DOHH2 (cell line): Measurements from ENCODE around the gene RNF180.

Experiments
- H3F3A ChIP-seq: fragments of 200-600 bp; sonication (generic), shearing (Covaris generic); 2 replicates; pipeline ENCODE4 v1.6.0; 2016; ENCODE audit warnings: antibody characterized with exemption, mild to moderate bottlenecking; ENCODE audit not compliant: control insufficient read depth, insufficient read depth
- H3K27ac ChIP-seq: fragments of 200-600 bp; sonication (generic); 2 replicates; pipeline ENCODE4 v1.5.1; 2014; ENCODE audit warnings: low read depth, mild to moderate bottlenecking, low read length, moderate library complexity
- H3K27me3 ChIP-seq: fragments of 200-600 bp; sonication (generic); 2 replicates; pipeline ENCODE4 v1.6.1; 2014; ENCODE audit warnings: mild to moderate bottlenecking, low read length, mixed read lengths; ENCODE audit not compliant: control insufficient read depth
- H3K36me3 ChIP-seq: fragments of 200-600 bp; sonication (generic); 2 replicates; pipeline ENCODE4 v1.6.1; 2014; ENCODE audit warnings: mild to moderate bottlenecking, low read length, moderate library complexity, mixed read lengths; ENCODE audit not compliant: control insufficient read depth
- H3K4me1 ChIP-seq: fragments of 200-600 bp; sonication (generic); 2 replicates; pipeline ENCODE4 v1.6.1; 2014; ENCODE audit warnings: mild to moderate bottlenecking, low read length, mixed read lengths; ENCODE audit not compliant: control insufficient read depth
- H3K4me2 ChIP-seq: fragments of 200-600 bp; sonication (generic); 2 replicates; pipeline ENCODE4 v1.6.0; 2014; ENCODE audit warnings: mild to moderate bottlenecking, low read length, moderate library complexity
- H3K4me3 ChIP-seq: fragments of 200-600 bp; sonication (generic); 2 replicates; pipeline ENCODE4 v1.5.1; 2014; ENCODE audit warnings: mild to moderate bottlenecking, low read length, mixed read lengths
- H3K79me2 ChIP-seq: fragments of 200-600 bp; sonication (generic); 2 replicates; pipeline ENCODE4 v1.6.1; 2014; ENCODE audit warnings: mild to moderate bottlenecking, low read length, mixed read lengths; ENCODE audit not compliant: control insufficient read depth
- H3K9me2 ChIP-seq: fragments of 200-600 bp; sonication (generic); replicated peaks from 2 replicates; pipeline ENCODE4 v1.6.1; 2014; ENCODE audit warnings: mild to moderate bottlenecking, low read length, mixed read lengths; ENCODE audit not compliant: control insufficient read depth
- H3K9me3 ChIP-seq: fragments of 200-600 bp; sonication (generic); 2 replicates; pipeline ENCODE4 v1.6.1; 2014; ENCODE audit warnings: antibody characterized with exemption, low read length, mixed read lengths; ENCODE audit not compliant: control insufficient read depth, insufficient read depth
- H4K20me1 ChIP-seq: fragments of 200-600 bp; sonication (generic); 2 replicates; pipeline ENCODE4 v1.6.0; 2014; ENCODE audit warnings: low read depth, mild to moderate bottlenecking, antibody characterized with exemption, low read length, moderate library complexity; ENCODE audit not compliant: control insufficient read depth, insufficient read depth
- EZH2phosphoT487 ChIP-seq: fragments of 200-600 bp; sonication (generic); IDR thresholded peaks from 2 replicates; pipeline ENCODE4 v1.6.1; 2017; ENCODE audit warnings: borderline replicate concordance, mild to moderate bottlenecking, antibody characterized with exemption, low read length, moderate library complexity, mixed read lengths
- TF ChIP-seq, protein P1 (sequence below): fragments of 200-600 bp; sonication (generic); IDR thresholded peaks from one replicate; pipeline ENCODE4 v1.5.1; 2014; ENCODE audit warnings: antibody characterized with exemption, mild to moderate bottlenecking, low read depth, low read length; ENCODE audit not compliant: poor library complexity, severe bottlenecking

The RNF180 gene

DNA sequence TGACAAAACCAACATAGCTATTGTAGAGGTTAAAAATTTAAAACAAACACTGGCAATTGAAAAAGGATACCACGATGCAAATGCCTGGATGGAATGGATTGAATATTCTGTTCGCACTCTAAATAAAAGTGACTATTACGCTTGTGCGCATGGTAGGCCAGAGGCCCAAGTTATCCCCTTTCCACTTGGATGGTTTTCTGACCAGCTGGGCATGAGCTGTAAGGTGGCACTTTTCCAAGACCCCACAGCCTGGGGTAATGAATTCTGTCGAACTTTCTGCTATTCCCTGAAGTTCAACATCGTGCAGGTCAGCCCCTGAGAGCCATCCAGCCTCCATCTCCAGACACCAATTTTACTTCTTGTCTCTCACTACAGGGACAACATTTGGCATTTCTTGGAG is 5.4 kb upstream of the RNF180 start:
- Histone ChIP-seq H3K9me2 (no peaks in the 10 kb centered on the region), H3F3A (no peaks in the 10 kb centered on the region), H3K4me1 (peaks cover 6% of the 10 kb centered on the region; the same call in 1 of the 2 replicates), H3K27me3 (peaks cover 4% of the 10 kb centered on the region; the same call in 1 of the 2 replicates), H3K9me3 (peaks cover under 1% of the 10 kb centered on the region; the same call in 1 of the 2 replicates), H3K79me2 (no peaks in the 10 kb centered on the region), H3K36me3 (no peaks in the 10 kb centered on the region), H3K4me3 (no peak overlapping the region), H4K20me1 (no peaks in the 10 kb centered on the region), H3K4me2 (no peak overlapping the region), H3K27ac (no peak overlapping the region)
- TF ChIP-seq, protein P1, sequence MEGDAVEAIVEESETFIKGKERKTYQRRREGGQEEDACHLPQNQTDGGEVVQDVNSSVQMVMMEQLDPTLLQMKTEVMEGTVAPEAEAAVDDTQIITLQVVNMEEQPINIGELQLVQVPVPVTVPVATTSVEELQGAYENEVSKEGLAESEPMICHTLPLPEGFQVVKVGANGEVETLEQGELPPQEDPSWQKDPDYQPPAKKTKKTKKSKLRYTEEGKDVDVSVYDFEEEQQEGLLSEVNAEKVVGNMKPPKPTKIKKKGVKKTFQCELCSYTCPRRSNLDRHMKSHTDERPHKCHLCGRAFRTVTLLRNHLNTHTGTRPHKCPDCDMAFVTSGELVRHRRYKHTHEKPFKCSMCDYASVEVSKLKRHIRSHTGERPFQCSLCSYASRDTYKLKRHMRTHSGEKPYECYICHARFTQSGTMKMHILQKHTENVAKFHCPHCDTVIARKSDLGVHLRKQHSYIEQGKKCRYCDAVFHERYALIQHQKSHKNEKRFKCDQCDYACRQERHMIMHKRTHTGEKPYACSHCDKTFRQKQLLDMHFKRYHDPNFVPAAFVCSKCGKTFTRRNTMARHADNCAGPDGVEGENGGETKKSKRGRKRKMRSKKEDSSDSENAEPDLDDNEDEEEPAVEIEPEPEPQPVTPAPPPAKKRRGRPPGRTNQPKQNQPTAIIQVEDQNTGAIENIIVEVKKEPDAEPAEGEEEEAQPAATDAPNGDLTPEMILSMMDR, result no peak
- no peak for TF ChIP-seq EZH2phosphoT487

DNA sequence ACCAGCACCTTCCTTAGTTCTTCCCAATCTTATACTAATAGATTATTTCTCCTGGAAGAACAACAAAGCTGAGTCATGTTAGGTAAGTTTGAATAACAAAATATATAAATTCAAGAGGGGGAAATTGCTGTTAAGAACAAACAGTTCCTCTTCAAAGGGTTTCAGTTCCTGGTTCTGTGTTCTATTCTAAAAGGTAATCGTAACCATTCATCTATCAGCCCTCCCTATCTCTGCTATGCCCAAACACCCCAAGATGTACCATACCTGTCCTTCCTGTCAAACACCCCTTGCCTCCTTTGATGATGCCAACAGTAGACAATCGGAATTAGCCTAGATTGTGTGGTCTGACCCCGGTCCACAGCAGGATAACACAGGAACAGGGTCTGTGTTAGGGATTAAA is 4.2 kb upstream of the RNF180 start:
- H3K36me3 ChIP-seq, result no peaks in the 10 kb centered on the region
- peaks cover 3% of the 10 kb centered on the region; the same call in 1 of the 2 replicates for H3K9me3 ChIP-seq
- no peaks in the 10 kb centered on the region for H4K20me1 ChIP-seq
- no peak overlapping the region for H3K4me2 ChIP-seq
- H3K9me2 ChIP-seq, result no peaks in the 10 kb centered on the region
- H3K27ac ChIP-seq, result no peak overlapping the region
- peaks cover 6% of the 10 kb centered on the region; the same call in 1 of the 2 replicates for H3K4me1 ChIP-seq
- TF ChIP-seq EZH2phosphoT487, result no peak
- TF ChIP-seq, protein P1, result no peak
- H3K79me2 ChIP-seq, result no peaks in the 10 kb centered on the region
- H3K4me3 ChIP-seq, result no peak overlapping the region
- H3F3A ChIP-seq, result no peaks in the 10 kb centered on the region
- H3K27me3 ChIP-seq, result peaks cover 8% of the 10 kb centered on the region

- H4K20me1 ChIP-seq, result no peaks in the 10 kb centered on the region
- TF ChIP-seq, protein P1, result no peak
- TF ChIP-seq EZH2phosphoT487, result no peak
Observed at GRCh38 chr5:64163135-64163534, 2.5 kb upstream of the RNF180 start.

More at GRCh38 chr5:64163135-64163534, 2.5 kb upstream of the RNF180 start:
- H3K4me2 ChIP-seq, result no peak overlapping the region
- H3K9me3 ChIP-seq, result peaks cover 3% of the 10 kb centered on the region; the same call in 1 of the 2 replicates
- H3K36me3 ChIP-seq, result no peaks in the 10 kb centered on the region
- H3K4me1 ChIP-seq, result peaks cover 6% of the 10 kb centered on the region; the same call in 1 of the 2 replicates
- no peaks in the 10 kb centered on the region for H3K79me2 ChIP-seq
- no peaks in the 10 kb centered on the region for H3K9me2 ChIP-seq
- H3K4me3 ChIP-seq, result no peak overlapping the region
- no peaks in the 10 kb centered on the region for H3F3A ChIP-seq
- no peak overlapping the region for H3K27ac ChIP-seq
- peaks cover 10% of the 10 kb centered on the region for H3K27me3 ChIP-seq
